ENCODE results near the gene RENBP.

Gene RENBP

GRCh38 chrX:153917869-153918268, 26.6 kb downstream of the RENBP start:
- DNase-seq (ENCODE audit: low spot score): no peak

- DNase-seq (ENCODE audit: low spot score): no peak
These were observed 30.7 kb downstream of the RENBP start for GRCh38 chrX:153913701-153914100.

GRCh38 chrX:153913211-153913610, 31.2 kb downstream of the RENBP start:
- no peak for DNase-seq (ENCODE audit: low spot score)

- DNase-seq (ENCODE audit: low spot score): no peak
These were observed 32.6 kb downstream of the RENBP start for GRCh38 chrX:153911798-153912197.

GRCh38 chrX:153910446-153910845, 34.0 kb downstream of the RENBP start:
- no peak for DNase-seq (ENCODE audit: low spot score)

- DNase-seq (ENCODE audit: low spot score): no peak
These were observed 34.5 kb downstream of the RENBP start for GRCh38 chrX:153909980-153910360.

- no peak for DNase-seq (ENCODE audit: low spot score)
These were observed 35.1 kb downstream of the RENBP start for GRCh38 chrX:153909024-153909979.

GRCh38 chrX:153908219-153908860, 36.1 kb downstream of the RENBP start:
- no peak for DNase-seq (ENCODE audit: low spot score)

GRCh38 chrX:153907456-153907855, 37.0 kb downstream of the RENBP start:
- no peak for DNase-seq (ENCODE audit: low spot score)

GRCh38 chrX:153906126-153906917, 38.1 kb downstream of the RENBP start:
- DNase-seq (ENCODE audit: low spot score): no peak

- no peak for DNase-seq (ENCODE audit: low spot score)
These were observed 38.9 kb downstream of the RENBP start for GRCh38 chrX:153905481-153906095.

- peak; percentile 39 for DNase-seq (ENCODE audit: low spot score)
These were observed 40.2 kb downstream of the RENBP start, which contains the start of gene AVPR2 for GRCh38 chrX:153903991-153904957. AVPR2 (plus strand) TSS chrX:153904673; CDS start chrX:153905146, 473 bp downstream.

- DNase-seq (ENCODE audit: low spot score): no peak
These were observed 41.0 kb downstream of the RENBP start for GRCh38 chrX:153903238-153903980.

- DNase-seq (ENCODE audit: low spot score): peak; percentile 39
These were observed 42.1 kb downstream of the RENBP start for GRCh38 chrX:153902385-153902784.

GRCh38 chrX:153901753-153902140, 42.7 kb downstream of the RENBP start:
- no peak for DNase-seq (ENCODE audit: low spot score)

GRCh38 chrX:153900831-153901752, 43.4 kb downstream of the RENBP start:
- peak; percentile 80 for DNase-seq (ENCODE audit: low spot score)

- DNase-seq (ENCODE audit: low spot score): no peak
These were observed 46.5 kb downstream of the RENBP start for GRCh38 chrX:153897899-153898298.

- DNase-seq (ENCODE audit: low spot score): no peak
These were observed 55.3 kb downstream of the RENBP start for GRCh38 chrX:153889123-153889522.

GRCh38 chrX:153888344-153888743, 56.1 kb downstream of the RENBP start:
- no peak for DNase-seq (ENCODE audit: low spot score)
